ENCODE data around the gene ARHGAP35. TPM values are rescaled to one million over a fixed set of nuclear protein-coding genes. Genes with fewer than 3 reads are reported as not detected.

ARHGAP35 gene
- 100 to 1,000 TPM in 1 of 4 donors, 10 to 100 TPM in 3; 42.9 to 109 (median 57.6) TPM for total RNA-seq

GRCh38 chr19:46860846-46861690, at the start of gene ARHGAP35:
ARHGAP35 (plus strand) TSS chr19:46860997; CDS start chr19:46918676, 57,679 bp downstream.
- 0% methylated on average over 2 to 5 of the region's 91 CpGs for WGBS, 2 donors (ENCODE audit: low coverage in 1 of 2)
- peak within 1 kb of the TSS; percentile 93 to 100 (median 98) for H3K27ac ChIP-seq
- H3K9me3 ChIP-seq: no peaks in the 10 kb centered on the region
- ATAC-seq: peak; percentile 57
- no peaks in the 10 kb centered on the region for H3K36me3 ChIP-seq
- H3K4me1 ChIP-seq: peaks cover 6 to 72% (median 27%) of the 10 kb centered on the region in 3 donors
- TF ChIP-seq, protein P1, sequence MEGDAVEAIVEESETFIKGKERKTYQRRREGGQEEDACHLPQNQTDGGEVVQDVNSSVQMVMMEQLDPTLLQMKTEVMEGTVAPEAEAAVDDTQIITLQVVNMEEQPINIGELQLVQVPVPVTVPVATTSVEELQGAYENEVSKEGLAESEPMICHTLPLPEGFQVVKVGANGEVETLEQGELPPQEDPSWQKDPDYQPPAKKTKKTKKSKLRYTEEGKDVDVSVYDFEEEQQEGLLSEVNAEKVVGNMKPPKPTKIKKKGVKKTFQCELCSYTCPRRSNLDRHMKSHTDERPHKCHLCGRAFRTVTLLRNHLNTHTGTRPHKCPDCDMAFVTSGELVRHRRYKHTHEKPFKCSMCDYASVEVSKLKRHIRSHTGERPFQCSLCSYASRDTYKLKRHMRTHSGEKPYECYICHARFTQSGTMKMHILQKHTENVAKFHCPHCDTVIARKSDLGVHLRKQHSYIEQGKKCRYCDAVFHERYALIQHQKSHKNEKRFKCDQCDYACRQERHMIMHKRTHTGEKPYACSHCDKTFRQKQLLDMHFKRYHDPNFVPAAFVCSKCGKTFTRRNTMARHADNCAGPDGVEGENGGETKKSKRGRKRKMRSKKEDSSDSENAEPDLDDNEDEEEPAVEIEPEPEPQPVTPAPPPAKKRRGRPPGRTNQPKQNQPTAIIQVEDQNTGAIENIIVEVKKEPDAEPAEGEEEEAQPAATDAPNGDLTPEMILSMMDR (IDR thresholded peaks at IDR 0.05): peak in 1 of 4 experiments; percentile 9
- TF ChIP-seq POLR2AphosphoS5 (IDR thresholded peaks at IDR 0.05): no peak
- peak; percentile 3 to 19 for TF ChIP-seq POLR2A (IDR thresholded peaks at IDR 0.05)
- no peaks in the 10 kb centered on the region for H3K27me3 ChIP-seq
- H3K4me3 ChIP-seq: peak within 1 kb of the TSS; percentile 65 to 98

DNA sequence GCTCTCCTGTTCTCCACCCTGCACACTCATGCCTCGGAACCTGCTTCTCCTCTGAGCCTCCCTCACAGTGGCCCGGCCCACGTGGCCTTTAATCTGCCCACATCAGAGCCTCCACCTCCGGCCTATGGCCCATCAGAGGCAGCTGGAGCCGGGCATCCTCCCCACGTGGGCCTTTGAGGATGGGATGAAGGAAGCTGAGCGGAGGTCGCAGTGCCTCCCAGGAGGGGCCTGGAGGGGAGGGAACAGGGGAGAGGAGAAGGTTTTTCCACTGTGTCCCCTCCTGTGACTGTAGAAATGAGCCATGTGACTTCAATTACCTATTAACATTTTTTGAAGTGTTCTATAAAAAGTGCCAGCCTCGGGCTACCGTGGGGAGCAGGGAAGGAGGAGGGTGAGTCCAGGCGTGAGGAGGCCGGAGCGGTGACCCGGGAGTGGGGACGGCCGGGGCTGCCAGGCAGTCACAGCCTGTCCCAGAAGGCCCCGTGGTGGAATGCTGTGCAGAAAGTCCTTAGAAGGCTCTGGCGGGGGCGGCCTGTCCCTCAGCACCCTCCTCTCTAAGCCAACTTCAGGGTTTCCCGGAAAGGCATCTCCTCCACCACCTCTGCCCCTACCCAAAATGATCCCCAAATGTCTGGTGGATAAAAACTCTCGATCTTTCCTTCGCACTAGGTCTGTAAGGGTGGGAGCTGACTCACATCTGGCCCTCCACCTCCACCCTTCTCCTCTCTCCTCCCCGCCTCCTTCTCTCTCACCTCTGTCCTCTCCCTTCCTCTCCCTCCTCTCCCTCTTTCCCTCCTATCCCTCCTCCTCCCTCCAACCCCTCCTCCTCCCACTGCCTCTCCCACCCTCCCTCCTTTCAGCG, 47.6 kb upstream of the ARHGAP35 start:
- 63 to 70% methylated on average over 6 to 7 of the region's 24 CpGs for WGBS, 2 donors (ENCODE audit: low coverage in 1 of 2)
- Histone ChIP-seq H3K27me3 (no peaks in the 10 kb centered on the region), H3K4me1 (peaks cover 0 to 21% (median 0%) of the 10 kb centered on the region in 3 donors), H3K9me3 (no peaks in the 10 kb centered on the region), H3K36me3 (no peaks in the 10 kb centered on the region), H3K4me3 (no peak overlapping the region), H3K27ac (peak overlapping the region in 3 of 4 donors; percentile 21 to 43 (median 33))
- TF ChIP-seq, protein P1 (IDR thresholded peaks at IDR 0.05): no peak
- TF ChIP-seq POLR2A (IDR thresholded peaks at IDR 0.05): no peak
- TF ChIP-seq POLR2AphosphoS5 (IDR thresholded peaks at IDR 0.05): peak; percentile 14
- no peak for TF ChIP-seq EP300 (IDR thresholded peaks at IDR 0.05)
- no peak for ATAC-seq

DNA sequence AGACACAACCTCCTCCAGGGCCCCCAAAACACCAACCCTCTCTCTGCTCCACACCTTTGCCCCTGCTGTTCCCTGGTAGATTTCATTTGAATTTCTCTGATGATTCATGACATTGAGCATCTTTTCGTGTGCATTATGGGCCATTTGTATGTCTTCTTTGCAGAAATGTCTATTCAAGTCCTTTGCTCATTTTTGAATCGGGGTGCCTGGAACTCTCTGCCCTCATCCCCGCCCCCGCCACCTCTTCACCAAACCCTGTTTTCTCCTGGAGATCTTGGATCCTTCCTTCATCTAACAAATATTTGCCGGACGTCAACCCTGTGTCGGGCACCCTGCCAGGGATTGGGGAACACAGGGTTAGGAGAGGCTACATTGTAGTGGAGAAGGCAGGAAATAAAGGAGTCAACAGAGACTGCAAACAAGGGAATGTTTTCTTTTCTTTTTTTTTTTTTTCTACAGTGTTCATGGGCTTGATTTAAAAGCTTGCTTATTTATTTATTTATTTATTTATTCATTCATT, 46.9 kb upstream of the ARHGAP35 start:
- no peak overlapping the region for H3K4me3 ChIP-seq
- no peaks in the 10 kb centered on the region for H3K36me3 ChIP-seq
- no peak for ATAC-seq
- peak overlapping the region in 3 of 4 donors; percentile 21 to 43 (median 33) for H3K27ac ChIP-seq
- 26 to 39% methylated on average over 2 to 6 of the region's 7 CpGs for WGBS, 2 donors (ENCODE audit: low coverage in 1 of 2)
- no peaks in the 10 kb centered on the region for H3K27me3 ChIP-seq
- no peaks in the 10 kb centered on the region for H3K9me3 ChIP-seq
- H3K4me1 ChIP-seq: peaks cover 0 to 21% (median 0%) of the 10 kb centered on the region in 3 donors
- TF ChIP-seq POLR2AphosphoS5 (IDR thresholded peaks at IDR 0.05): no peak
- TF ChIP-seq, protein P1 (IDR thresholded peaks at IDR 0.05): no peak
- TF ChIP-seq EP300 (IDR thresholded peaks at IDR 0.05): no peak
- TF ChIP-seq POLR2A (IDR thresholded peaks at IDR 0.05): no peak

DNA sequence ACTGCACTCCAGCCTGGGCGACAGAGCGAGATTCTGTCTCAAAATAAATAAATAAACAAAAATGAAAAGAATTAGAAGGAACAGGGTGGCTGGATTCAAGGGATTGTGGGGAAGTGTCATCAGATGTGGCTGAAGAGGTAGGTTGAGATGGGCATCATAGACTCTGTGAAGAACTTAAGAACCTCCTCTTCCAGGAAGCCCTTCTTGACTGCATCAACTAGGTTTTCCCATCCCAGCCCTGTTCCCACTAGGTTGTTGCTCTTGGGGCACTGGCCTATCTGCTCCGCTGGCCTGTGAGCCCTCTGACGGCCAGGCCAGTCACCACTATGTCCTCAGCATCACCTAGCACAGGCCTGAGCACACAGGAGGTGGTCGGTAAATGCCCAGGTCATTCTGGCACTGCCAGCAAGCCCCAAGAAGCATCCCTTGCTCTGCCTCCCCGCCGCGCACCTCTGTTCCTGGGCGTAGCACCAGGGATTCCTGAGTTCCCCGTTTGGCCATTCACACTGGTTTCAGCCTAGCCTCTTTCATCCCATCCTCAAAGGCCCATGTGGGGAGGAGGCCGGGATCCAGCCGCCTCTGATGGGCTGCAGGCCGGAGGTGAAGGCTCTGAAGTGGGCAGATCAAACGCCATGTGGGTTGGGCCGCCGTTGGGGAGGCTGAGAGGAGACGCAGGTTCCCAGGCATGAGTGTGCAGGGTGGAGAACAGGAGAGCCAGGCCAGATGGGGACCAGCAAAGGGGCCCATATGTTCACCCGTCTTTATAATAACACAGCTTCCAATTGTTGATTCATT, 44.8 kb upstream of the ARHGAP35 start:
- TF ChIP-seq, protein P1 (IDR thresholded peaks at IDR 0.05): no peak
- TF ChIP-seq EP300 (IDR thresholded peaks at IDR 0.05) (no peak), POLR2AphosphoS5 (IDR thresholded peaks at IDR 0.05) (no peak), POLR2A (IDR thresholded peaks at IDR 0.05) (no peak)
- no peak overlapping the region for H3K27ac ChIP-seq
- H3K4me1 ChIP-seq: peaks cover 0 to 21% (median 0%) of the 10 kb centered on the region in 3 donors
- ATAC-seq: no peak
- no peak overlapping the region for H3K4me3 ChIP-seq
- WGBS, 2 donors (ENCODE audit: low coverage in 1 of 2): 80 to 90% methylated on average over 4 to 11 of the region's 18 CpGs
- H3K27me3 ChIP-seq: no peaks in the 10 kb centered on the region
- no peaks in the 10 kb centered on the region for H3K9me3 ChIP-seq
- H3K36me3 ChIP-seq: no peaks in the 10 kb centered on the region

All from gastroesophageal sphincter (tissue), 4 donors.